HG03280 (cell line): ENCODE measurements around the gene PRAMEF27.
"Not testable (repeated sequence)": the region's sequence is repeated elsewhere in the genome, so short reads cannot be mapped to it uniquely, and the experiment has no call there.

Source experiments
- ATAC-seq: cut with Tn5 transposase; IDR thresholded peaks from one replicate; pipeline ENCODE4 v1.9.1; 2021; ENCODE audit warnings: mild to moderate bottlenecking, moderate library complexity; ENCODE audit not compliant: unreplicated experiment

The PRAMEF27 gene

GRCh38 chr1:13056475-13056874, at the start of gene PRAMEF27:
Gene PRAMEF27 (minus strand): TSS chr1:13056575. CDS start chr1:13053659, 2,916 bp downstream.
- ATAC-seq = not testable (repeated sequence)

- not testable (repeated sequence) for ATAC-seq
Observed at GRCh38 chr1:13070474-13070873, 14.1 kb upstream of the PRAMEF27 start, which contains the start of gene PRAMEF25. Gene PRAMEF25 (plus strand): TSS chr1:13070774. CDS start chr1:13073694, 2,920 bp downstream.

DNA sequence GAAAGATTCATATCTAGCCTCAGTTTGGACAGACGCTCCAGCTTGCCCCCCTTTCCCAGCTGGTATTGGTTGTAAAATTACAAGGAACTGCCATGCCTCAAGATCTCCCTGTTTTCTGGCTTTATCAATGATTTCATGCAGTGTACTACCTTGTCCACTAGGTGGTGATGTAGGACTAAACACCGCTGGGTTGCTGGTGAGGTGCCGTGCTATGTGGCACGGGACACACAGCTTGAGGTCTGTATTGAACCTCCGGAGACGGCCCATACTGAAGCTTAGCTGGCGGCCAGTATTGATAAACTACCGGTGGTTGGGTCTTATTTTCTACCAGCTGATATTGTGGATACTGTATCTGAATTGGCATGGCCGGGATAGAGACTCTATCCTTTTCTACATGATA, 36.5 kb downstream of the PRAMEF27 start:
- not testable (repeated sequence) for ATAC-seq

DNA sequence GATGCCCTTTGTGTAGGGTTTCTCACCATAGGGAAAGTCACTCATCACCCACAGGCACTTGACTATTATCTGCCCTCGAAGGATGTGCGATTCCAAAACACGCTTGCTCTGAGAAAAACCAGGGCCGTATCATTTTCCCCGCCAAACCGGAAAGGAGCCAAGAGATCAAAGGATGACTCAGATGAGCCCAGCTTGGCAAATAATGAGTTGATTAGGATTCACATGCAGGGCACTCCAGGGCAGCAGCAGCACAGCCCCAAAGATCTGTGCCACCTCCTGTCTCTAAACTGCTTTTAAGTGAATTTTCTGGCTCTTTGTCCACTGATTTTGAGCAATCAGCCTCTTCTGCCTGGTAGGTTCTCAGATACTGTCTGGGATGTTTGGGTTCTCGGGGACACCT, 44.4 kb downstream of the PRAMEF27 start:
- not testable (repeated sequence) for ATAC-seq

DNA sequence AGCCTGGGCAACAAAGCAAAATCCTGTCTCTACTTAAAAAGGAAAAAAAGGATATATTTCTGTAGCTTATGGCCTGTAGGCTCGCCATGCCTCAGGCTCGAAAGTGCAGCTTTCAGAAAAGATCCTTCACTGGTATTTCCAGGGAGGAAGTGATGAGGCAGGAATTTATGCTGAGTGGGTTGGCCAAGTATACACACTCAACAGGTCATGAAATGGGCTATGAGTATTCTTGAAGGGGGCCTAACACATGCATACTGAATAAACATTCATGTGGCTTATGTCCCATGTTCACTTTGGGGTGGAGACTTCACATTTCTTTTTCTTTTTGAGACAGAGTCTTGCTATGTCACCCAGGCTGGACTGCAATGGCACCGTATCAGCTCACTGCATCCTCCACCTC, 47.0 kb downstream of the PRAMEF27 start:
- ATAC-seq = not testable (repeated sequence)

DNA sequence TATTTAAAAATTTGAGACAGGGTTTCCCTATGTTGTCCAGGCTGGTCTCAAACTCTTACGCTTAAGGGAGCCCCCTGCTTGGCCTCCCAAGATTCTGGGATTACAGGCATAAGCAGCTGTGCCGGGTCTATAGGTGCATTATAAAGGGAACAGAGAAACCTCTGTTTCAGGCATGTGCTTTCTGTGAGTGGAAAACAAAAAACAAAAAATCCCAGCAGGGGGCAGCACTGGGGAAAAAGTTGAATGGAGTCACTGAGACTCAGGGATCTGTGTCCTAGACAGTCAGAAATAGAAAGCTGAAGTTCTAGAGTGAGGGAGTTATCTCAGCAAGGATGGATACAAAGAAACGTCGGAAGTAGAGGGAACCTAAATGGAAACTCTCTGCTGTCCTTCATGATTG, 50.6 kb downstream of the PRAMEF27 start:
- ATAC-seq = not testable (repeated sequence)
